Hematopoietic multipotent progenitor cell treated with erythropoietin and hydrocortisone succinate and interleukin-3 and kit ligand, for 6 days (in vitro differentiated cells): ENCODE data around the gene NYAP2.

Experiments used
- DNase-seq: peaks from one replicate; pipeline ENCODE4 v3.0.0-alpha.2; 2015

The NYAP2 gene

GRCh38 chr2:225636558-225636957 lies 237.0 kb downstream of the NYAP2 start:
- DNase-seq: no peak

- DNase-seq: no peak
Measured at GRCh38 chr2:225637259-225637658, 237.7 kb downstream of the NYAP2 start.

GRCh38 chr2:225640550-225640949 lies 241.0 kb downstream of the NYAP2 start:
- DNase-seq: no peak

- no peak for DNase-seq
Measured at GRCh38 chr2:225649274-225649673, 249.8 kb downstream of the NYAP2 start.

- DNase-seq: no peak
Measured at GRCh38 chr2:225650041-225650440, 250.5 kb downstream of the NYAP2 start.

- peak; percentile 85 for DNase-seq
Measured at GRCh38 chr2:225660262-225661131, 261.0 kb downstream of the NYAP2 start.

- no peak for DNase-seq
Measured at GRCh38 chr2:225662101-225662500, 262.6 kb downstream of the NYAP2 start.

GRCh38 chr2:225667445-225667844 lies 267.9 kb downstream of the NYAP2 start:
- no peak for DNase-seq

GRCh38 chr2:225668606-225669266 lies 269.2 kb downstream of the NYAP2 start:
- peak; percentile 68 for DNase-seq

- peak; percentile 9 for DNase-seq
Measured at GRCh38 chr2:225670111-225670974, 270.8 kb downstream of the NYAP2 start.

GRCh38 chr2:225678792-225679191 lies 279.3 kb downstream of the NYAP2 start:
- no peak for DNase-seq

GRCh38 chr2:225683258-225683657 lies 283.7 kb downstream of the NYAP2 start:
- no peak for DNase-seq

GRCh38 chr2:225690153-225690552 lies 290.6 kb downstream of the NYAP2 start:
- no peak for DNase-seq

GRCh38 chr2:225691711-225692110 lies 292.2 kb downstream of the NYAP2 start:
- no peak for DNase-seq

- DNase-seq: no peak
Measured at GRCh38 chr2:225693259-225693658, 293.7 kb downstream of the NYAP2 start.

- no peak for DNase-seq
Measured at GRCh38 chr2:225694664-225695063, 295.2 kb downstream of the NYAP2 start.

- DNase-seq: no peak
Measured at GRCh38 chr2:225697936-225698335, 298.4 kb downstream of the NYAP2 start.
